MCF 10A (cell line): ENCODE results near the gene BAG5. TPM values are rescaled to one million over a fixed set of nuclear protein-coding genes. Genes with fewer than 3 reads are reported as not detected.

Experiments
- BruUV-seq: library from RNA; stranded (reverse); fragments of 400-500 nt; replicated peaks from 2 replicates; lab custom pipeline; 2021; lab: Mats Ljungman, UMichigan
- CTCF ChIA-PET: fragments of 300-600 bp; sonication (Branson Sonifier 250); formaldehyde crosslinking; extraction: SDS; loops from one replicate; lab custom pipeline; 2021; ENCODE audit warnings: antibody characterized with exemption, inconsistent platforms; lab: Yijun Ruan, JAX
- POLR2A ChIA-PET: fragments of 300-600, 350-650 bp; sonication (Branson Sonifier 250); formaldehyde crosslinking; extraction: SDS; loops from one replicate; lab custom pipeline; 2020; ENCODE audit warnings: antibody characterized with exemption, inconsistent platforms; lab: Yijun Ruan, JAX
- DNase-seq: peaks from one replicate; pipeline ENCODE4 v3.0.0-alpha.2; 2018; ENCODE audit not compliant: unreplicated experiment
- H3K27ac Mint-ChIP-seq: one replicate; pipeline ENCODE4 v1.8.0; 2022; ENCODE audit warnings: mild to moderate bottlenecking, low read depth, mixed read lengths; ENCODE audit not compliant: unreplicated experiment
- H3K27me3 Mint-ChIP-seq: one replicate; pipeline ENCODE4 v1.8.0; 2022; ENCODE audit warnings: mixed read lengths; ENCODE audit not compliant: insufficient read depth, unreplicated experiment
- H3K36me3 Mint-ChIP-seq: one replicate; pipeline ENCODE4 v1.8.0; 2022; ENCODE audit warnings: mild to moderate bottlenecking, moderate library complexity, mixed read lengths; ENCODE audit not compliant: insufficient read depth, unreplicated experiment
- H3K4me1 Mint-ChIP-seq: one replicate; pipeline ENCODE4 v1.8.0; 2022; ENCODE audit warnings: mixed read lengths; ENCODE audit not compliant: insufficient read depth, unreplicated experiment
- H3K4me3 Mint-ChIP-seq: one replicate; pipeline ENCODE4 v1.8.0; 2022; ENCODE audit warnings: mild to moderate bottlenecking, moderate library complexity, mixed read lengths; ENCODE audit not compliant: unreplicated experiment
- H3K9me3 Mint-ChIP-seq: one replicate; pipeline ENCODE4 v1.8.0; 2022; ENCODE audit warnings: mixed read lengths; ENCODE audit not compliant: unreplicated experiment
- CTCF ChIP-seq: fragments of 200-600 bp; IDR thresholded peaks from one replicate; pipeline ENCODE4 v1.8.0; 2022; ENCODE audit warnings: antibody characterized with exemption, mild to moderate bottlenecking; ENCODE audit not compliant: unreplicated experiment
- intact Hi-C: fragments of 100-400 bp; cut with micrococcal nuclease; formaldehyde crosslinking; loops from 2 replicates; pipeline ENCODE4 v1.14.1; 2022
- total RNA-seq: library from RNA; stranded (reverse); gene quantifications from 2 replicates; pipeline ENCODE4 v1.2.3, GENCODE V29; 2022

The BAG5 gene
- total RNA-seq, 1 experiment from 2014 or later = 30.9 TPM

DNA sequence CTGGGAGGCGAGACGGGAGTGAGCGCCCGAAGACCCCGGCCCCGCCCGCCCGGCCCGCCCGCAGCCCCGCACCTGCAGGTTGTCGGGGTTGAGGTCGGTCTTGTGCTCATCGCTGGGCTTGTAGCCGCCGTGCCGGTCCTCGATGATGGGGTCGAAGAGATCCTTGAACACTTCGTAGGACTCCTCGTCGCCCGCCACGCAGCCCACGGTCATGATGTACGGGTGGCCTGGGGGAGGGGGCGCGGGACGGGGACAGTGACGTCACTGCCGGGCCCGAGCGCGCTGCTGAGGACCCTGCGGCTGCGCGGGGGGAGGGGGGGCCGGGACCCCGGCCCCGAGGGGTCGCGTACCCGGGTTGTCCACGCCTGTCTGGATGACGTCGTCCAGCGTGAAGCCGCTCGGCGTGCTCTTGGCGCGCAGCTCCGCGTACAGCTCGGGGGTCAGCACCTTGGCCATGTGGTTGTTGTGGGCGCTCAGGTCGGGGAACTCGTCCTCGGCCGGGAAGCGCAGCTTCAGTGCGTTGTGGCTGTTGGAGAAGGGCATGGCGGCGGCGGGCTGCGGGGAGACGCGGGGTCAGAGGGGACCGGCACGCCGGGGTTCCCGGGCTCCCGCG is 40.4 kb downstream of the BAG5 start:
- intact Hi-C loops = loop anchor here (2.0 kb wide), 1 partner anchor 19 kb away; no protein-coding TSS in a partner anchor
- ChIA-PET CTCF (interaction anchor here (0.5 to 7.0 kb wide), 5 partner anchors 8 to 199 kb away, joined by 3 to 126 read pairs (median 7); no protein-coding TSS in a partner anchor), POLR2A (interaction anchor here (1.0 to 4.7 kb wide), 2 partner anchors 18 to 20 kb away, joined by 3 to 52 read pairs; no protein-coding TSS in a partner anchor)
- no peak for TF ChIP-seq CTCF
- DNase-seq = no peak
- Mint-ChIP-seq H3K9me3 (no peaks in the 10 kb centered on the region), H3K4me3 (peak overlapping the region; percentile 70), H3K4me1 (peaks cover 16% of the 10 kb centered on the region), H3K27ac (no peak overlapping the region), H3K27me3 (no peaks in the 10 kb centered on the region), H3K36me3 (peaks cover 6% of the 10 kb centered on the region)
- BruUV-seq = no TSS peak

DNA sequence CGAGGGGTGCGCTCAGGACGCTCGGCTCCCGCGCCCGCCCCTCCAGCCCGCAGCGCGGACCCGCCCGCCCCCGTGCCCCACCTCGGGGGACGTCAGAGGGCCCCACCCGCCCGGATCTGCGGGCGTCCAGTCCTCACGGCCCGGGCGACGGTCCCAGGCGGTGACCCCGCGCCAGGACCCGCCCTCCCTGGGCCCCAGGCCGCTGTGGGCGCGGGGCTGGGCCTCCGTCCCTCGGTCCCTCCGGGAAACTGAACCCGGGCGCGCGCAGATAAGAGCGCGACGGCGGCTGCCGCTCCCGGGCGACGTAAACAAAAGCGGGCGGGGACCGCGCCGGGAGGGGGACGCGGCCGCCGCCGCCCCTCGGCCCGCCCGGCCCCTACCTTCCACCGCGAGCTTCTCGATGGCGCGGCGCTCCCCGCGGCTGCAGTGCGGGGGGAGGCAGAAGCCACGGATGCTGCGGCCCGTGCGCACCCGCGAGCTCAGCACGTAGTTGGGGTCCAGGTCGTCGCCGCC is 41.0 kb downstream of the BAG5 start:
- H3K4me3 Mint-ChIP-seq = peak overlapping the region; percentile 70
- POLR2A ChIA-PET = interaction anchor here (0.6 to 4.7 kb wide), 8 partner anchors 9 to 41 kb away, joined by 3 to 52 read pairs (median 4); partner anchors contain the start of genes BAG5 and COA8
- no peak for DNase-seq
- no TSS peak for BruUV-seq
- intact Hi-C loops = loop anchor here (2.0 kb wide), 1 partner anchor 19 kb away; no protein-coding TSS in a partner anchor
- peaks cover 2% of the 10 kb centered on the region for H3K36me3 Mint-ChIP-seq
- no peak for TF ChIP-seq CTCF
- peaks cover 14% of the 10 kb centered on the region for H3K4me1 Mint-ChIP-seq
- CTCF ChIA-PET = interaction anchor here (0.6 to 7.0 kb wide), 6 partner anchors 9 to 200 kb away, joined by 3 to 126 read pairs (median 6); no protein-coding TSS in a partner anchor
- no peaks in the 10 kb centered on the region for H3K9me3 Mint-ChIP-seq
- peak overlapping the region; percentile 27 for H3K27ac Mint-ChIP-seq
- H3K27me3 Mint-ChIP-seq = no peaks in the 10 kb centered on the region

DNA sequence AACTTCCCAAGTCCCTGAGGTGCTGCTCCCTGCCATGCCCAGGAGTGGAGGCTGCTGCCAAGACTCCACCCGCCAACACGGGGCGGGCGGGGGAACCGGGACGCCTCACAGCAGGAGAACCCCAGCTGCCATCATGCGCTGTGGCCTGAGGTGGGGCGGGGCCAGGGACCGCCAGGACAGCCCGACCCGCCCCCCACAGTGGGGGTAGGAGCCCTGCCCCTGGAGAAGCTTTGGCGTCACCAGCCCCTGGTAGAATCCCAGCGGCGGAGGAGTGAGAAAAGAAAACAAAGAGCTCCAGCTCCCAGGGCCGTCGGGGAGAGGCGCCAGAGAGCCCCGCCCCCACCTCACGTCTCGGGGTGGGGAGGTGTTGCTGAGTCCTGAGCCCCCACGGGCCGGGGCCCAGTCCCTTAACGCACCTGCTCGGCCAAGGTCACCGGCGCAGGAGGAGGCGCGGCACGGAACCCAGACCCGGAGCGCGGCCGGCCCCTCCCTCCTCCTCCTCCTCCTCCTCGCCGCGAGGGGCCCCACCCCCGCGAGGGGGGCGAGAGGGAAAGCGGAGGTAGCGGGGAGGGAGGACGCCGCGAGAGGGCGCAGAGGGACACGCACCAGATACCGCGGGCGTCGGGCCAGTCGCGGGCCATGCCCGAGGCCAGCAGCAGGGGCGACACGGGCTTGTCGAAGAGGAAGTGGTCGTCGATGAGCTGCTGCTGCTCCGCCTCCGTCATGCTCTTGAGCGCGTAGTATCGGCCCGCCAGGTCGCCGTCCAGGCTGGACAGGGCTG is 41.6 kb downstream of the BAG5 start:
- peak; percentile 39 for TF ChIP-seq CTCF
- H3K27me3 Mint-ChIP-seq = no peaks in the 10 kb centered on the region
- no peaks in the 10 kb centered on the region for H3K9me3 Mint-ChIP-seq
- intact Hi-C loops = loop anchor here (2.0 kb wide), 1 partner anchor 20 kb away; no protein-coding TSS in a partner anchor
- H3K36me3 Mint-ChIP-seq = no peaks in the 10 kb centered on the region
- peak overlapping the region; percentile 70 for H3K4me3 Mint-ChIP-seq
- BruUV-seq = no TSS peak
- H3K4me1 Mint-ChIP-seq = peaks cover 14% of the 10 kb centered on the region
- H3K27ac Mint-ChIP-seq = peak overlapping the region; percentile 27
- POLR2A ChIA-PET = interaction anchor here (0.6 to 4.7 kb wide), 10 partner anchors 8 to 169 kb away, joined by 3 to 52 read pairs (median 4); partner anchors contain the start of genes BAG5, COA8 and TRMT61A
- CTCF ChIA-PET = interaction anchor here (0.6 to 7.0 kb wide), 10 partner anchors 9 to 201 kb away, joined by 3 to 126 read pairs (median 4); no protein-coding TSS in a partner anchor
- DNase-seq = peak; percentile 80
